GM18498 (cell line): ENCODE measurements around the gene IRX3.

Experiments
- ATAC-seq: cut with Tn5 transposase; IDR thresholded peaks from one replicate; pipeline ENCODE4 v1.9.1; 2021; ENCODE audit warnings: mild to moderate bottlenecking, moderate library complexity; ENCODE audit not compliant: unreplicated experiment

Gene IRX3

GRCh38 chr16:54286366-54287130 is at the start of gene IRX3:
Gene IRX3 (minus strand): TSS chr16:54286787. CDS start chr16:54286050, 737 bp downstream.
- ATAC-seq = no peak

GRCh38 chr16:54335230-54335629 is 48.6 kb upstream of the IRX3 start:
- no peak for ATAC-seq

- no peak for ATAC-seq
These were observed 47.6 kb upstream of the IRX3 start for GRCh38 chr16:54334208-54334607.

GRCh38 chr16:54331241-54332002 is 44.8 kb upstream of the IRX3 start:
- ATAC-seq = no peak

GRCh38 chr16:54327609-54328008 is 41.0 kb upstream of the IRX3 start:
- no peak for ATAC-seq

- ATAC-seq = no peak
These were observed 39.7 kb upstream of the IRX3 start for GRCh38 chr16:54326266-54326662.

- no peak for ATAC-seq
These were observed 39.2 kb upstream of the IRX3 start for GRCh38 chr16:54325616-54326265.

- no peak for ATAC-seq
These were observed 38.1 kb upstream of the IRX3 start for GRCh38 chr16:54324716-54325115.

GRCh38 chr16:54320697-54321340 is 34.2 kb upstream of the IRX3 start:
- no peak for ATAC-seq

- no peak for ATAC-seq
These were observed 32.4 kb upstream of the IRX3 start for GRCh38 chr16:54318941-54319340.

GRCh38 chr16:54317101-54317611 is 30.6 kb upstream of the IRX3 start:
- no peak for ATAC-seq

GRCh38 chr16:54316095-54316889 is 29.7 kb upstream of the IRX3 start:
- ATAC-seq = no peak

- no peak for ATAC-seq
These were observed 27.2 kb upstream of the IRX3 start for GRCh38 chr16:54313789-54314188.

- ATAC-seq = no peak
These were observed 26.0 kb upstream of the IRX3 start for GRCh38 chr16:54312502-54312991.

- ATAC-seq = no peak
These were observed 22.8 kb upstream of the IRX3 start for GRCh38 chr16:54309341-54309740.

- ATAC-seq = no peak
These were observed 18.5 kb upstream of the IRX3 start for GRCh38 chr16:54305080-54305479.

GRCh38 chr16:54303613-54304012 is 17.0 kb upstream of the IRX3 start:
- no peak for ATAC-seq

GRCh38 chr16:54297154-54297553 is 10.6 kb upstream of the IRX3 start:
- no peak for ATAC-seq

GRCh38 chr16:54296543-54296942 is 10.0 kb upstream of the IRX3 start:
- ATAC-seq = no peak
